SIG-M5 treated with dmso at 0.1 percent for 504 hours (cell line): ENCODE measurements around the gene IGSF21.

ENCODE experiments used
- DNase-seq: peaks from one replicate; lab custom pipeline; 2025; ENCODE audit not compliant: unreplicated experiment; lab: John Stamatoyannopoulos, UW

IGSF21 gene

DNA sequence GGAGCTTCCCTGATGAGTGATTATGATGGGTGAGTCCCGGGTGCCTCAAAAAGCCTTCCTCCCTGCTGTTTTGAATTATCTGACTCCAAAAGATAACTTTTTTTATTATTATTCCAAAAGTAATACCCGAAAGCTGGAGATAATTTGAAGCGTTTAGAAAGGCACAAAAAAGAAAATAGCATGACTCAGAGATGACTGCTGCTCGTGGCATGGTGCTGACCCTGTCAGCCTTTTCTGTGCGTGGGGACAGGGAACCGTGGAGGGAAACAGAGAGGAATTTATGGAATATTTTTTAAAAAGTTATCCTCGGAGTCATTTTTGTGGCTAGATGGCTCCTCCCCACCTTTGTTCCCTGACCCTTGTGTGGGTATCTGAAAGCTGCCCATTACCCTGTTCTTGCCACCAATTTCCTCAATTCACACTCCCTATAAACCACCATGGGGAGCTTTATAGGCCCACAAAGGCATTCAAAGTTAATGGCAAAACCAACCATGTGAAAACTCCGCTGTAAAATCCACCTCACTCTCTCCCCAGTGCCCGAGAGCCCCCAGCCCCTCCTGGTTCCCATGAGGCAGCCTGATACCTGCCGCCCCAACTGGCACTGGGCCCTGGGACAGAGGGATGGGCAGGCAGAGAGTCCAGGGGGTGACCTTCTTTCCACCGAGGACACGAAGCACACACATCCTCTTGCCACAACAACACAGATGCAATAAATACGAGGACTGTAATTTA is 37.5 kb downstream of the IGSF21 start:
- DNase-seq = no peak

DNA sequence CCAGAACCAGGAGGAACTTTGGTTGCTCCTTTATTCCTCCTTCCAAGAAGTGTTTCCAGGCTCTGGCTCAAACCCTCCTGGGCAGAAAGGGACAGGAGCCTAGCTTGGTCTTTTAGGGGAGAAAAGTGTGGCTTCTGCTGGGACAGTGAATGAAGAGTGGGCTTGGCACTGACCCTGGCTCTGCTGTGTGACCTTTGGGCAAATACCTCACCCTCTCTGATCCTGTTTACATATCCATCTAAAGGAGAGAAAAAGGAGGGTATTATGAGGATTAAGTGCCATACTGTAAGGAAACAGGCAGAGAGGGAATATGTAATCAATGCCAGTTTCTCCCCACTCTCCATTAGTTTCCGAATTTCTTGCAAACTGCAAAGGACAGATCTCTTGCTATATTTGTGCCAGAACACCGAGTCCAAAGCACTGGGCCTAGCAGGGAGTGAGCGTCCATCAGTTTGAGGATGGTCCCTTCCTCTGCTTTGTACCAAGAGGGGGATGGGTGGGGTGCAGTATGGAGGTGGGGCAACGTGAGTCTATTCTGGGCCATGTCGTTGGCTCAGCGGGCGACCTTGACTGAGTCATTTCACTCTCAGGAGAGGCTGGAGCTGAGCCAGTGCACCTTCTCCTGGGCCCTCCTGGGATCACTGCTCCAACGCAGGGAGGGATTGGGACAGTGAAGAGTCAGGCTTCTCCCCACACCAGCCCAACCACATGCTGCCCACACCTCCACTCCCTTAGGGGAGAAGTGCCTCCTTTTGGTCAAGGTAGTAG is 38.4 kb downstream of the IGSF21 start:
- DNase-seq = no peak

DNA sequence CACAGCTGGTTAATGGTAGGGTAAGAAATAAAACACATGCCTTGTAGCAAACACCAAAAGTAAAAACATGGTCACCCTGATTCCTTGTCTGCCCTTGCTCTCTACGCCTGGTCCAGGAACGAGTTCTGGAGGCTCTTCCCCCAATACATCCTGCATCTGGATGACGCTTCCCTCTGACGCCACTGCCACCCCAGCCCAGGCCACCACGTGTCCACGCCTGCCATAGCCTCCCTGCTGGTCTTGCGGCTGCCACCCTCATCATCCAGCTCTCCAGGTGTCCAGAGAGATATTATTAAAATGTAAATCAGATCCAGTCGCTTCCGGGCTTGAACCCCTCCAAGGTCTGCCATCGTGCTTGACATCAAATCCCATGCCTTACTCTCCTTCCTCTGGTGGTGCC is 39.3 kb downstream of the IGSF21 start:
- no peak for DNase-seq

DNA sequence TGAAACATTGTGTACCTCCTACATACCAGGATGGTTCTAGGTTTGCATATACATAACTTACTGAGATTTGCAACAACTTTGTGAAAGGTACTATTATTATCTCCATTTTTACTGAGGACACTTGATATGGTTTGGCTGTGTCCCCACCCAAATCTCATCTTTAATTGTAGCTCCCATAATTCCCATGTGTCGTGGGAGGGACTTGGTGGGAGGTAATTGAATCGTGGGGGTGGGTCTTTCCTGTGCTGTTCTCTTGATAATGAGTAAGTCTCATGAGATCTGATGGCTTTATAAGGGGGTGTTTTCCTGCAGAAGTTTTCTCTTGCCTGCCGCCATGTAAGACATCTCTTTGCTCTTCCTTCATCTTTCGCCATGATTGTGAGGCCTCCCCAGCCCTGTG is 40.1 kb downstream of the IGSF21 start:
- no peak for DNase-seq

DNA sequence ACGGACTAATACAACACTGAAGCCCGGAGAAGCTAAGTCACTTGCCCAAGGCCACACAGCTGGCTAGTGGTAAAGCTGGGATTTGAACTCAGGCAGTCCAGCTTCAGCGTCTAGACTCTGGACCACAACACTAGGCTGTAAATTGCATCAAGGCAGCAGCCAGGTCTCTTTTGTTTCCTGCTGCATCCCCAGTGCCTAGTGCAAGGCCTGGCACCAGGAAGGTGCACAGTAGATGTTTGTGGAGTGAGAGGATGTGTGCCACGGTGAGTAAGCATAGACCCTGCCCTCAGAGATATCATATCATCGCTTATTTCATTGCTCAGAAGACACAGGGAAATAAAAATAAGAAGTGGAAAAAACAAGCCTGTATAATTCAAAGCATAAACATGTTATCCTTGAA is 40.9 kb downstream of the IGSF21 start:
- DNase-seq = no peak

DNA sequence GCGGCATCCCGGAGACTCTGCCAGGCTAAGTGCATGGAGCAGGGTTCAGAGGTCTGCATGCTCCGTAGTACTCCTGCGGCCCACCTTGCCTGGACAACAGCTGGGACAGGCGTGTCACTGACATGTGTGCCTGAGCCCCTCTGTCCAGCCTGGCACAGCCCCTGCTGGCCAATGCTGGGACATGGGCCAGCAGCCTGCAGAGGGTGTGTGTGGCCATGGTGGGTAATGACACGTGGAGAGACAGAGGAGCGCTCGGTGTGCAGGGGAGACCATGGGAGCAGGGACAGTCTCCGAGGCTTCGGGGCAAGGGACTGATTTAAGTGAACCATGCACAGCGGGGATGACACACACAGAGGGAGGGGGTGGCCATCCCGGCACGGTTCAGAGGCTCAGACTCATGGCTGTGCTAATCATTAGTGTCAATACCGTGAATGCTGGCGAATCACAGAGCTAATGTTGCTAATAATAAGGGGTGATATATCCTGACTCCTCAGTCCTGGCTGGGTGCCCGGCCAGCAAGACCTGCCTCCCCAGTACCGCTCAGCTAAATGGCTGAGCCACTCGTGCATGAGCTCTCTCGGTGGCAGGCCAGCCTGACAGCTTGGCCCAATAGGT is 41.5 kb downstream of the IGSF21 start:
- no peak for DNase-seq

DNA sequence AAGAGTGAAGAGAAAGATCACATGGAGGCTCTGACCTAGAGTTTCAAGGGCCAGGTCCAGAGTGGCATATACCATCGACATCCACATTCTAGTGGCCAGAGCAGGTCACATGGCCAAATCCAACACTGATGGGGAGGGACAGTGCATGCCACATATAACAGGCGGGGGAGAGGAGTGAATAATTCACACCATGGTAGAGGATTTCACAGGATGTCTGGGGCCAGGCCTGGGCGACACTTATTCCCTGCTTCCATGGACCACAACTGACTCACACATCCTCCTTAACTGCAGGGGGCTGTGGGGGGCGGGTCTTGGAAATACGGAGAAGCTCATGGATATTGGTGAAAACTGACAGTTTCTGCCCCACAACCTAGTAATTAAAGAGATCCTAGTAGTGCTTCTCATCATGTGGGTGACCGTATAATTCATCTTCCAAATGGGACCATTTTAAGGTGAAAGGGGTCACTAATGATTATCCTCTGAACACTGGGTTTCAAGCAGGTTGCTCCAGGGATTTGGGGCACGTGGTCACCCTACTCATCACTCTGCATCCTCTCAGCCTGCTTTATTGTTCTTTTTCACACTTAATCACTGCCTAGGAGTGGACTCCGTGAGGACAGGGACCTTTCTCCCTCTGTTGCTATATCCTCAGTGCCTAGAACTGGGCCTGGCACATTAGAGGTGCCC is 44.0 kb downstream of the IGSF21 start:
- DNase-seq = no peak

DNA sequence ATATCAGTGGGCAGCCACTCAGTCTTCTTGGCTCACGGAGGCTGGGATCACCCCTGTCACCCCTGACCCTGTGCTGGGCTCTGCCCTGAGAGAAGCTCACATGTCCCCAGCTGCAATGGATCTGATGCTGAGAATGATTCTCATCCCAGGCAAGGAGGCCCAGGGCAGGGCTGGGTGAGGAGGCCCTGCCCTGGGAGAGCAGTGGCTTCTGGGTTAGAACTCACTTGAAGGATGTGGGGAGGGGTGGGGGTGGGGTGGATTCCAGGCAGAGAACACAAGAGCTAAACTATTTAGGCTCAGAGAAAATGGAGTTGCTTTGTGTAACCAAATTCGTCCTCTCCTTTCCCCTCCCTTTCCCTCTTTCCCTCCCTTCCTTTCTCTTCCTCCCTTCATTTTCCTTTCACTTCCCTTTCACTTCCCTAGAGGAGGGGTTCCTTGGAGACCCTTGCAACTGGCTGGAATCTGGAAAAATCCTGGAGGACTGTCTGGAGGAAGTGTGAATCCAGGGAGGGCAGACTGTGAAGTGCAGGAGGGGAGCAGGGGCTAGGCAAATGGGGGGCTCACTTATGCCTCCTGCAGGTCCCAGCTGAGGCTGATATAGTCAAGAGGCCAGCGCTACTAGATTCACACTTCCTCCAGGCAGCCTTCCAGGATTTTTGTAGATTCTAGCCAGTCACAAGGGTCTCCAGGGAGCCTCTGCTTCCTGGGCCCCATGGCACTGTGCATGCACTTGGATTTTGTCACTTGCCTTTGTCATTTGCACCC is 47.0 kb downstream of the IGSF21 start:
- DNase-seq = no peak

DNA sequence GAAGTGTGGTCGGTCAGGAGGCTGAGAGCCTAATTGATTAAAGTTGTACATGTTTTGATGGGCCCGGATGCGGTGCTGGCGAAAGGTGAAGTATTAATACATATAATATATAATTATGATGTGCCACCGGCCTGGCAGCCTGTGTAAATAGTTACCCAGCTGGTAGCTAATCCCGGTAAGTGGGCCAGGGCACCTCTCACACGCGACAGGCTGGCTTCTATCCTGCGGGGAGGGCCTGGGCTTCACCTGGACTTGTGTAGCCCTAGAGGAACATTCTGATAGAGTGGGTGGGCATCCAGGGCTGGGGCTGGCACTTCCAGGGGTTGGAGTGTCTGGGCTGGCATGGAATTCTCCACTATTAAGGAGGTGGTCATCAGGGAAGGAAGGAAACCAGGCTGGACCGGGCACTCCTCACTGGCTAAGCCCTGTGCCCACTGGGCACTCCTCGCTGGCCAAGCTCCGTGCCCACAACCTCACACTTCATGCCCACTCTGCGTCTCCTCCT is 48.3 kb downstream of the IGSF21 start:
- no peak for DNase-seq

DNA sequence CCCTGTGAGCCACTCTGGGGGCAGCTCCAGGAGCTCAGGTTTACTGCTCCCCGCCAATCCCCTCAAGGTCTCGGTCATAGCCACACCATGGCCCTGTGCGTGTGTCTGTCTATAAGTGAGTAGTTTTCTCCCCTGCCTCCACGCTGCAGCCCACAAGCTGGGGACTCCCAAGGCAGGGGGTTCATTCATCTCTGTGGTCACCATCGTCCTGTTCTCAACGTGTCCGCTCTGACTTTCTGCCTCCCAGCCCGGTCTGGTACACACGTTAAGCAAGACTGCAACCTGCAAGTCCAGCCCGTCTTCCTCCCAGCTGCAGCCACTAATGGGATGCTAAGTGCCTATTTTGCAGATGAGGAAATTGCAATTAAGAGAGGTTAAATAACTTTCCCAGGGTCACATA is 49.8 kb downstream of the IGSF21 start:
- DNase-seq = no peak

DNA sequence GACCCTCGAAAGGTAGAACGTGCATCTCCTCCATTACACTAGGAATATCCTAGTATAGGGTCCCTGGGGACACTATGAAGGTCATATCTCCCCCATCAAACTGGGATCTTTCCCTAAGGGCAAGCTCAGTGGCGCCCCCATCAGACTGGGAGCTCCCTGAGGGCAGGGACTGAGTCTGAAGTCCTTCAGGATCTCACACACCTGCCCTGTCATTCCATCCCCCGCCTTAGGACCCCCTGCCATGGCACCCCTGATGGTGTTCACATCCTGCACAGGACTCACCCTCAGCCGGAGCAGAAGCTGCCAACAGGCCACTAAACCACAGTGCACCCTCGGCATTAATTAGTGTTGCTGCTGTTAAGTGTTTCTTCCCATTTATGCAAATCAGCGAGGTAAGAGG is 50.4 kb downstream of the IGSF21 start:
- no peak for DNase-seq

DNA sequence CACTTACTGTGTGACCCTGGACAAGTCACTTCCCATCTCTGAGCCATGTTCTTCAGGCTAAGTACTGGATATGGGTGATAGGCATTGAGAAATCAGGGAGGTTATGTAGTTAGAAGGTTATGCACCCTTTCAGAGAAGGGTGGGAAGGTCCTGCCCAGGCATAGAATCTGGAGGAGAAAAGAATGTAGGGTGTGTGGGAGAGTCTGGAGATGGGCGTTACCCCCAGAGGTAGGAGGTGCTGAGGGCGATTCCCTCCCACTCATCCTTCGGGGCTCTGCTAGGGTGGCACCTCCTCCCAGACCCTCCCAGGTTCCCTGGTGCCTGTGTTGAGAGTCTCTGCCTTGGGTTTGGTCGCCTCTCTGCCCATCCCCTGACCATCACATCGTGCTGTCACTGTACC is 51.1 kb downstream of the IGSF21 start:
- no peak for DNase-seq

DNA sequence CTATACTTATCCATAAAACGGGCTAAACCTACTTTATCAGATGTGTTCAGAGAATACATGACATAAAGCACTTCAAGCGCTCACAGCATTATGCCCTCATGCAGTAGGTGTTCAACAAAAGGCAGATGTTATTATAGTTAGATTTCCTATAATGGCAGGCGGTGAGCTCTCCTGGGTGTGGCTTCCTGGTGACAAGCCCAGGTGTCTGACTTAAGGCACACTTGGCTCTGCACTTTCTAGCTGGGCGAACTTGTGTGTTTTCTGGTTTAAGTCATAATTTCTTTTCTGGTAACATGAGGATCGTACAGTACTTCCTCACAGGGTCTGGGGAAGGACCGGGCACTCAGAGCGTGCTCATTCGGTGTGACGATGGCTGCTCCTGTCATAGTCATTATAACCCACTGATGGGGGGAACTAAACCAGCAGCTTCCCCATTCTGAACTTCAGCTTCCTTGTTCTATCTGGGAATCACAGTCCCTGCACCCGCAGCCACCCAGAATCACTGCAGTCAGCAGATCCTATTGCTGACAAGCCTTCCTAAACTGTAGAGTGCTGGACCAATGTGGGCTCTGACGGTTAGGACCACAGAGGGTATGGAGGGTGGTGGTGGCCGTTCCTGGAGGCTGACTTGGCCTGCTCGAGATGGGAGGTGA is 52.8 kb downstream of the IGSF21 start:
- peak; percentile 30 for DNase-seq

DNA sequence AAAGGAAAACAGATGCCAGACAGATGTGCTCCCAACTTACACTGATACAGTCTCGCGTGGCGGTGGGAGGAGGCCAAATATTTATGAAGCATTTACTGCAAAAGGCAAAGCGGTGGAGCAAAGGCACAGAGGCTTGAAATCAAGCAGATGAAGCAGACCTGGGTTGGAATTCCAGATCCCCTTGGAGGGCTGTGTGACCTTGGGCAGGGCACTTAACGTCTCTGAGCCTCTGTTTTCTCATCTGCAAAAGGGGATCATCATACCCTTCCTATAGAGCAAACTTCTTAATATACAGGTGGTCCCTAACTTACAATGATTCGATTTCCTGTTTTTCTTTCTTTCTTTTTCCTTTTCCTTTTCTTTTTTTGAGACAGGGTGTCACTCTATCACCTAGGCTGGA is 54.1 kb downstream of the IGSF21 start:
- no peak for DNase-seq

DNA sequence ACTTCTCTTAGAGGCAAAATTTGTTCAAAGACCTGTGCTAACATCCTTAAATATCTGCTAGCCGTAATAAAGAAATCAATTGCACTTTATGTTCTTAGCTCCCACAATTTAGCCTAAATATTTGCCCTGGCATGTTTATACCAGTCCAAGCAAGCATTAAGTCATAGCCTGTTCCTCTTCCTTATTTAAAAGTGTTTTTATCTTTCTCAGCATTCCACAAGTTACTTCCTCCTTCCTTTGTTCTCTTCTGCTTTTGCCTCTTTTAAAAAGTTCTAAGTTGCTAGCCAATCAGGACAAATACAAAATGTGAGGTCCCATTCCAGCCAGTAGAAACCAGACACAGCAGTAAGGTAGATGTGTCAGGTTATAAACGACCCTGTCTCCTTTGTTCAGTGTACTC is 58.0 kb downstream of the IGSF21 start:
- peak; percentile 16 for DNase-seq

DNA sequence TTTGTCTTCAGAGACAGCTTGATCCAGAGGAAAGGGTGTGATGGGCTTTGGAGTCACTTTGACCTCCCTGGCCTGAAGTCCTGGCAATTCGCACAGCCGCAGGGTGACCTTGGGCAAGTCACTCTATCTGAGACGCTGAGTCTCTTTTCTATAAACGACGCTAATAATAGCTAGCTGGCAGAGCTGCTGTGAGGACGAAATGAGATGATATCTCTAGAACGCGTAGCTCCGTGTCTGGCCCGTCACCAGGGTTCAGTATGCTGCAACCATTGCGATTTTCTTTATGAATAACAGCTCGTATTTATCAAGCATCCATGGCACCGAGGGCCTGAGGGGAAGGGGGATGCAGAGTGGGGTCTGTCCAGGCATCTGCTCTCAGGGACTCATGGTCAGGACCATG is 58.7 kb downstream of the IGSF21 start:
- DNase-seq = no peak

DNA sequence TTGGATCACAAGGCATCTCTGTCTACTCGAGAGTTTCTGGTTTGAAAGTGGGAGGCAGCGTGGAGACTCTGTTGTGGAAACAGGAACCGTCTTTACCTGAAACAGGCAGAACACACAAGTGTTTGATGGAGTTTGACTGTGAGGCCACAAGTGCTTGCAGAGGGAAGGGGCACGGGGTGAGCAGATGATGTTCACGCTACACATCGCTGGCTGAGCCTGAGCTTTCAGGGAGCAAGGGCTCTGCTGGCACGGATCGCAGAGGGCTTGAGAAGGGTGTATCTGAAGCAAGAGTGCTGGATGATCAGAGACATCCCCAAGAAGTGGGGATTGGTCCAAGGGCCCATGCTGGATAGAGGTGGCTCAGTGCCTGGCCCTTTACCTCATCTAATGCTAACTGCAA is 59.3 kb downstream of the IGSF21 start:
- no peak for DNase-seq

DNA sequence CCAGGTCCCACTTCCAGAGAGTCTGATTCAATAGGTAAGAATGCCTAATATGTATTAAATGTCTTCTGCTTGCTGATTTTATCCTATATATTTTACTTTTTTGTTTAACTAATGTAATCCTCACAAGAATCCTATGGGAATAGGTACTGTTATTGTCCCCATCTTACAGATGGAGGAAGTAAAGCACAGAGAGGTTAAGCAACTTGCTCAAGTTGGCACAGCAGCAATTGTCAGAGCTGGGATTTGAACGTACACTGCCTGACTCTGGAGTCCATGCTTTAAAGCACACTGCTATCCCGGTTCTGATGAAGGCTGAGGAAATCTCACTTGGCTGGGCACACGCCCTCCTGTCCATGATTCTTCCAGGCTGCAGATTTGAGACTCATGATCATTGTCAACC is 62.8 kb downstream of the IGSF21 start:
- DNase-seq = no peak

DNA sequence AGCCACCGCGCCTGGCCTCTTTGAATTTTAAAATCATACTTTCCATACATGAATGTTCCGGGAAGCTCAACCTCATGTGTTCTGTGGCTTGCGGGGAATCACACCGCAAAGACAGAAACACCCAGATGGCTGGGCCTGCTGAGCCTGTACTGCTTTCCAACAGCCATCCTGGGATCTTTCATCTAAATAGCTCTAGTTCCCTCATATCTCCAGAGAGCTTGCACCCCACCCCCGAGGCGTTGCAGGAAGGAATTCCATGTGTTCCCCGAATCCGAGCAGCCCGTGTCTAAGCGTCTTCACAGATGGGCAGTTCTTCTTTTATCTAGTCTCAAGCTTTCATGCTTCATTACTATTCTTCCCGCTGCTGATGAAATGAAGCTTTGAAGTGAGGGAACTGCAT is 66.4 kb downstream of the IGSF21 start:
- no peak for DNase-seq

DNA sequence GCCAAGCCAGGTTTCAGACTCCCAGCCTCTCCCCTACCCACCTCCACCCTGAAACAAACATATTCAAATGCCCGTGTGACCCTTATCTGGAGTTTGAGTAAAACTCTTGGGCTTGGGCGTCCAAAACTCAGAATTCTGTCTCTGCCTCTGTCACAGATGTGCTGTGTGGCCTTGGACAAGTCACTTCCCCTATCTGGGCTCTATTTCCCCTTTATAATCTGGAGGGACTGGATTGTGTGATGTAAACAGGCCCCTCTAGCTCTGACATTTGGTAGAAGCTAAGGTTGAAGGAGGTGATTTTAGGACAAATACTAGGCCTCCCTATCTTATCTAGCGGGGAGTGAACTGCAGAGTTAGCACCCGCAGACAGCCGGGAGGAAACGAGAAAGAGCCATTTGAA is 67.5 kb downstream of the IGSF21 start:
- no peak for DNase-seq
